RWPE2 (cell line): ENCODE measurements around the gene SLC35F2.

Experiments
- ATAC-seq: fragments of 200-7000 bp; cut with Tn5 transposase; 3 replicates; pipeline ENCODE4 v1.9.1; 2021; ENCODE audit warnings: low read depth
- DNase-seq: peaks from one replicate; pipeline ENCODE4 v3.0.0-alpha.2; 2020; ENCODE audit warnings: low spot score
- H3K27ac ChIP-seq: fragments of 450-650 bp; 2 replicates; pipeline ENCODE4 v1.5.1; 2017; ENCODE audit warnings: mild to moderate bottlenecking; ENCODE audit not compliant: poor library complexity, severe bottlenecking
- H3K27me3 ChIP-seq: fragments of 250-450 bp; sonication (Bioruptor Pico); 2 replicates; pipeline ENCODE4 v1.5.1; 2021; ENCODE audit warnings: mild to moderate bottlenecking, moderate library complexity; ENCODE audit not compliant: insufficient read depth, poor library complexity, severe bottlenecking
- H3K36me3 ChIP-seq: fragments of 250-450 bp; sonication (Bioruptor Pico); 2 replicates; pipeline ENCODE4 v1.5.1; 2020; ENCODE audit warnings: low read depth, mild to moderate bottlenecking, moderate library complexity
- H3K4me1 ChIP-seq: fragments of 250-450 bp; sonication (Bioruptor Pico); 2 replicates; pipeline ENCODE4 v1.5.1; 2021; ENCODE audit warnings: mild to moderate bottlenecking, moderate library complexity; ENCODE audit not compliant: insufficient read depth, poor library complexity, severe bottlenecking
- H3K4me3 ChIP-seq: fragments of 250-450 bp; sonication (Bioruptor Pico); 2 replicates; pipeline ENCODE4 v1.5.1; 2021; ENCODE audit warnings: mild to moderate bottlenecking, moderate library complexity; ENCODE audit not compliant: severe bottlenecking
- H3K9me3 ChIP-seq: fragments of 250-450 bp; sonication (Bioruptor Pico); 2 replicates; pipeline ENCODE4 v1.5.1; 2021; ENCODE audit warnings: mild to moderate bottlenecking, moderate library complexity; ENCODE audit not compliant: severe bottlenecking
- CTCF ChIP-seq: fragments of 450-650 bp; IDR thresholded peaks from one replicate; pipeline ENCODE4 v1.5.1; 2017; ENCODE audit warnings: mild to moderate bottlenecking, moderate library complexity; ENCODE audit not compliant: poor library complexity, severe bottlenecking

The SLC35F2 gene

GRCh38 chr11:107857550-107858216 lies 904 bp downstream of the SLC35F2 start:
- Histone ChIP-seq H3K27ac (peak overlapping the region; percentile 71), H3K9me3 (no peaks in the 10 kb centered on the region), H3K4me1 (no peaks in the 10 kb centered on the region), H3K27me3 (no peaks in the 10 kb centered on the region), H3K4me3 (peak overlapping the region; percentile 91), H3K36me3 (peaks cover 10% of the 10 kb centered on the region)
- DNase-seq, result no peak
- TF ChIP-seq CTCF, result no peak
- peak; percentile 4; the same call in 2 of the 3 replicates for ATAC-seq

- Histone ChIP-seq H3K9me3 (no peaks in the 10 kb centered on the region), H3K4me3 (peak overlapping the region; percentile 91), H3K27ac (peak overlapping the region; percentile 71), H3K27me3 (no peaks in the 10 kb centered on the region), H3K36me3 (peaks cover 10% of the 10 kb centered on the region), H3K4me1 (no peaks in the 10 kb centered on the region)
- DNase-seq (no peak), ATAC-seq (0 out of 3 replicates have a peak, but pooled peaks have one; percentile 9)
- no peak for TF ChIP-seq CTCF
These were observed 1.5 kb downstream of the SLC35F2 start for GRCh38 chr11:107856981-107857517.

- Histone ChIP-seq H3K27ac (peak overlapping the region; percentile 71), H3K4me3 (no peak overlapping the region), H3K27me3 (no peaks in the 10 kb centered on the region), H3K9me3 (no peaks in the 10 kb centered on the region), H3K4me1 (no peaks in the 10 kb centered on the region), H3K36me3 (peaks cover 10% of the 10 kb centered on the region)
- DNase-seq, result no peak
- no peak for TF ChIP-seq CTCF
- no peak for ATAC-seq
These were observed 2.2 kb downstream of the SLC35F2 start for GRCh38 chr11:107856180-107856980.

GRCh38 chr11:107853070-107853469 lies 5.5 kb downstream of the SLC35F2 start:
- no peak overlapping the region for H3K4me3 ChIP-seq

More at GRCh38 chr11:107853070-107853469, 5.5 kb downstream of the SLC35F2 start:
- DNase-seq (no peak), ATAC-seq (no peak)
- H3K27ac ChIP-seq, result no peak overlapping the region
- peaks cover 10% of the 10 kb centered on the region for H3K36me3 ChIP-seq
- peaks cover 7% of the 10 kb centered on the region for H3K4me1 ChIP-seq
- no peaks in the 10 kb centered on the region for H3K9me3 ChIP-seq
- no peak for TF ChIP-seq CTCF
- no peaks in the 10 kb centered on the region for H3K27me3 ChIP-seq
